Measurements from ENCODE around the gene FBXL4.

FBXL4 gene

DNA sequence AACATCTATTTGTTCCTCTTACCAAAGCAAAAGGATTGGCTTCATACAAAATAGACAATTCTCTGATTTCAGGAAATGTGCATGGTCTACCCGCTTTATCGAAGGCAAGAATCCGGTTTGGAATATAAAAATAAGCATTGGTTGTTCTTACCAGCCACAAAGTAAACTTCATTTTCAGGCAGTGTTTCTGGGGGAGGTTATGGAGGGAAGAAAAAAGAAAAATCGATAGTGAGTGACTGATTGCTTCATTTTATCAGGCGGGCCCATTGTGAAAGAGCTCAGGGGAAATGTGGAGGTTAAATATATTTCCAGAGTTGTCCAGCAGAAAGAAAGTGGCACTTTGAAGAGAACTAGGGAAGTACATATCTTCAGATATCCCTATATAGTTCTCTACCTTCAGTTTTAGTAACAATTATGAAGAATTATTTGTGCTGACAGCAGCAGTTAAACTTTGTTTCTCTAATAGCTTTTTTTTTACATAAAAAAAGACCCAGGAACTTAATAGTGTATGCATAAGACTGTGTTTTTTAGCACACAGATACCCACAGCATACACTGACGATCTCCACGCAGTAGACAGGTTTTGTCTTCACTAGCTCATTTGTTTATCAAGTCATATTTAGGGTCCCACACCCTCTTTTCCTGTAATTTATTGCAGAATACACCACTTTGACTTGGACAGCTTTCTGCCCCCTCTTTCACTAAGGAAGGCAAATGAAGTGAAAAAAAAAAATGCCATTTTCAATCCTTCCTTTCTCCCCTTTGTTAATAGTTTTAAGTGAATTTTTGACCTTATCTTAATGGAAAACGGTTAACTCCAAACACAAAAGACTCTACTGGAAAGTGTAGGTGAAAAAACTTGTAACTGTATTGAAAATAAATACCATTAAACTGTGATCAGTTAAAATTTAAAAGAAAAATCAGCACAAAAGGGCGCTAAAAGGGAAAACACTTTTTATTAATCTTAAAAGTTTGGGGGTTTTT lies 110.5 kb downstream of the FBXL4 start:
- no peak for DNase-seq

DNA sequence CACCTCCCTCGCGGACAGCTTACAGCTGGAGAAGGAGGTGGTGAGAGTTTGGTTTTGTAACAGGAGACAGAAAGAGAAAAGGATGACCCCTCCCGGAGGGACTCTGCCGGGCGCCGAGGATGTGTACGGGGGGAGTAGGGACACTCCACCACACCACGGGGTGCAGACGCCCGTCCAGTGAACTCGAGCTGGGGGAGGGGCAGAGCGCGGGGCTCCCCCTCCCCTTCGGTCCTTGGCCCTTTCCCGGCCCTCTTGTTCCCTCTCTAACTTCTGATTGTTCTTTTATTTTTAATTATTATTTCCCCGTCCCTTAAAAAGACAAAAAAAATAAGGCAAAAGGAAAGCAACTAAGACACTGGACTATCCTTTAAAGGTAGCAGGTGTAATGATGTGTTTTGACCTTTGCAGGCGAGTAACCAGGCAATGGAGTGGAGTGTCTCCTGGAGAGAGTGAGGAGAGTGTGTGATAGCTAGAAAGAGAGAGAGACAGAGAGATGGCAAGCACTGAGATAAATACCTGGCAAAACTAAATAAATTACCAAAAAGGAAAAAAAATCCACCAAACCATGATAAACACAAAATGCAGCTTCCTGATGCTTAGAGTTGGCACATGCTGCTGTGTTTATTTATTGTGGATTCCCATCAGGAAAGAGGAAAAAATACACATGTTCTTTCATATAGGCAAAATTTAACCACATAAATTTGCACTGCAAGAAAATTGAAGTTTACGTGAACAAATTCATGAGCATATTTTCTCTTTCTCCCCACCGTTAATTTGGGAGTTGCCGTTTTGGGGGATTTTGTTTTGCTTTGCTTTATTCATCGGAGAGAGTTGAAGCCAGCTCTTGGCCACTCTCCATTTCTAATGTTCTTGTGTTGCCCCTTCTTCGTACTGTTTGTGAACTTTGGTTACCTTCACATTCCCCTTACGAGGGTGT lies 111.5 kb downstream of the FBXL4 start:
- no peak for DNase-seq

DNA sequence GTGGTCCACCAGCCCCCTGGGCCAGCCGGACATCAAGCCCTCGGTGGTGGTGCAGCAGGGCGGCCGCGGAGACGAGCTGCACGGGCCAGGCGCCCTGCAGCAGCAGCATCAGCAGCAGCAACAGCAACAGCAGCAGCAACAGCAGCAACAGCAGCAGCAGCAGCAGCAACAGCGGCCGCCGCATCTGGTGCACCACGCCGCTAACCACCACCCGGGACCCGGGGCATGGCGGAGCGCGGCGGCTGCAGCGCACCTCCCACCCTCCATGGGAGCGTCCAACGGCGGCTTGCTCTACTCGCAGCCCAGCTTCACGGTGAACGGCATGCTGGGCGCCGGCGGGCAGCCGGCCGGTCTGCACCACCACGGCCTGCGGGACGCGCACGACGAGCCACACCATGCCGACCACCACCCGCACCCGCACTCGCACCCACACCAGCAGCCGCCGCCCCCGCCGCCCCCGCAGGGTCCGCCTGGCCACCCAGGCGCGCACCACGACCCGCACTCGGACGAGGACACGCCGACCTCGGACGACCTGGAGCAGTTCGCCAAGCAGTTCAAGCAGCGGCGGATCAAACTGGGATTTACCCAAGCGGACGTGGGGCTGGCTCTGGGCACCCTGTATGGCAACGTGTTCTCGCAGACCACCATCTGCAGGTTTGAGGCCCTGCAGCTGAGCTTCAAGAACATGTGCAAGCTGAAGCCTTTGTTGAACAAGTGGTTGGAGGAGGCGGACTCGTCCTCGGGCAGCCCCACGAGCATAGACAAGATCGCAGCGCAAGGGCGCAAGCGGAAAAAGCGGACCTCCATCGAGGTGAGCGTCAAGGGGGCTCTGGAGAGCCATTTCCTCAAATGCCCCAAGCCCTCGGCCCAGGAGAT lies 112.4 kb downstream of the FBXL4 start:
- no peak for DNase-seq

DNA sequence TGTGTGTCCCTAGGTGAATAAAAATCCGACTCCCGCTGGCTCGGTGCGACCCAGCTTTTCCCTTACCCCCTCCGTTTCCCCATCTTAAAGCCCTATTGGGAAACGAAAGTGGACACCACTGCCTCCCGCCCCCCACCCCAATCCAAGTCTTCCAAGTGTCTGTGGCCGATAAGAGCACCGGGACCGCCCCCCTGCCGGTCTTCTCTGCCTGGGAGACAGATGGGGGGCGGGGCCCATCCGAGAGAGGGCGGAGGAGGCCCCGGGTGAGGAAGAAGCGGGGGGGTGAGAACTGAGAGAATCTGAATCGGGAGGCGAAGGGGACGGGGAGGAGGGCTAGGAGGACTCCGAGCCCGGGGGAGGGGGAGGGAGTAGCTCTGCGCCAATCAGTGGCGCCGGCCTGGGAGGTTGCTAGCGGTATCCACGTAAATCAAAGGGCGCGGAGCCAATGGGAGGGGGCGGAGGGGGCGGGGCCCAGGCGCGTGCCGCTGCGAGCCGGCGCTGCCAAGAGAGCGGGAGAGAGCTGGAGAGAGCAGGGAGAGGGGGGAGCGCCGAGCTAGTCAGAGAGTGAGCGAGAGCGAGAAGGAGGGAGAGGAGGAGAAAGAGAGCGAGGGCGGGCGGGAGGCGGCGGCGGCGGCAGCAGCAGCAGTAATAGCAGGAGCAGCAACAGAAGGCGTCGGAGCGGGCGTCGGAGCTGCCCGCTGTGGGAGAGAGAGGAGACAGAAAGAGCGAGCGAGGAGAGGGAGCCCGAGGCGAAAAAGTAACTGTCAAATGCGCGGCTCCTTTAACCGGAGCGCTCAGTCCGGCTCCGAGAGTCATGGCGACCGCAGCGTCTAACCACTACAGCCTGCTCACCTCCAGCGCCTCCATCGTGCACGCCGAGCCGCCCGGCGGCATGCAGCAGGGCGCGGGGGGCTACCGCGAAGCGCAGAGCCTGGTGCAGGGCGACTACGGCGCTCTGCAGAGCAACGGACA lies 113.4 kb downstream of the FBXL4 start, which contains the start of gene POU3F2:
TSS of gene POU3F2 (plus strand) at position 515 of the 972 bp plus-strand sequence. CDS start at position 815, 300 bp downstream.
- DNase-seq, result peak; percentile 80

DNA sequence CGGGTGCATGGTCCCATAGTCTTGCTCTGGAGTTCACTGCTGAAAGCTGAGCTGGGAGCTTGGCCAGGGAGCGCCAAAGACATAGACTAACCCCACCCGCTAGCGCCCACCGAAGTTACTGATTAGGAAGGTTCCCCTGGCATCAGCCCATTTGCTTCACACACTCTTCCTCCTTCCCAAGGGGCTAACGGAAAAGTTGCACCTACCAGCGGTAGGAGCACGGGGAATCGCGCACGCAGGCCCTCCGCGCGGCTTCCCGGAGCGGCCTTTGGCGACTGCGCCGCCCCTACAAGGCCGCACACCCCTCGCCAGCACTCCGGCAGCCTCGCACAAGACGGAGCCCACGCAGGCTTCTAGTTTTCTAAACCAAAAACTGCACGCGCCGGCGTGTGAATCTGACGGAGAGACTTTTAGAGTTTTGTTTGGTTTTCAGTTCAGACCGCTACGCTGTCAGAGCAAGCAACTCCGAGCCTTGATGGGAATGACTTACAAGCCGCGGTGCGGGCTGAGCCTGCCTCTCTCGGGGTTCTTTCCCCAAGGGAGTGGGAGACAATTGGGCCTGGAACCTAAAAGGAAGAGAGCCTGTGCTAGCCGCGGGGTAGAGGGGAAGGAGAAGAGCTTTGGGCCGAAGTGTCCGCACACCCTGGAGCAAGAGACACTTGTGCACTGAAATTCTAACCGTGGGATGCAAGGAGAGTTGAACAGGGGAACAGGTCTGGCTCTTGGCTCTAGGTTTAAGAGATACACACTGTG lies 114.3 kb downstream of the FBXL4 start:
- DNase-seq, result no peak

DNA sequence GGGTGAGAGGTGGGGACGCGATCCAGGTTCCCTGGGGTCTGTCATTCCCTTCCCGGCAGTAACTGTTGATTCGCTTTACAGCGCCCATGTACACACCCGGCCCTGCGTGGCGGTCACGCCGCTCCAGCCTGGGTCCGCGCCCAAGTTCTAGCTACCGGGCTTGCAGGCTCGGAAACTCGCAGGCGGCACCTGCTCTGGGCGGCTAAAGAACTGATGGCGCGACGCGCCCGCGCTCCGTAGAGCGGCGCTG lies 114.8 kb downstream of the FBXL4 start:
- no peak for DNase-seq

DNA sequence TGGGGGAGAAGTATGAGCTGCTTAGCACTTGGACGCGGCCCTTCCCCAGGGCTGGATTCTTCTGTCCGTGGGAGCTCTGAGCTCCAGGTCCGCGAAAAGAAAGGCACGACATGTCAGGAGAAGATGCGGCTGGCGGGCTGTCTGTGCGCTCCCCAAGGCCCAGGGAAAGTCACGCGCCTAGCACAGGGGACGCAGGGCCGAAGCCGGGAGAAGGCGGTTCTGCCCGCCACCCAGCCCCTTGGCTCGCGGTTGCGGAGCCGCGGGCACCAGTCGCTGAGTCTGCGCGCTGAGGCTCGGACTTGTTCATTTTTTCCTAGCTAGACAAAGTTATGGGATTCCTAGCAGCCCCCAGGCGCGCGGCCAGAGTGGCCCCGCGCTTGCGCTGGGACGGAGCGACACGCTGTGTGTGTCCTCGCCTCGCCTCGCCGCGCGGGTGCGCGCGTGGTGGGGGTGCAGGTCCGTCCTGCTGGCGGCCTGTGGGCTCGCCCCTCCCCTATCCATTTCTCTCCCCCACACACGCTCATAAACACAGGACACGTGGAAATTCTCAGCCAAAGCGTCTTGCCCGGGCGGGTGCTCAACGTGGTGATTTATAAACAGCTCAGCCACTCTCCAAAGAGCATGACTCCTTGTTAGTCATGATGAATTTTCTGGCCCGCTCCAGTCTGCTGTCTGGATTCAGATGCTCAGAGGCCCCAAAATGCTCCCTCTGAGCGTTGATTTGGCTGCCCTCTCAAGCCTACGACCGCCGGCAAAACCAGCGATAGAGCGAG lies 115.3 kb downstream of the FBXL4 start:
- no peak for DNase-seq

DNA sequence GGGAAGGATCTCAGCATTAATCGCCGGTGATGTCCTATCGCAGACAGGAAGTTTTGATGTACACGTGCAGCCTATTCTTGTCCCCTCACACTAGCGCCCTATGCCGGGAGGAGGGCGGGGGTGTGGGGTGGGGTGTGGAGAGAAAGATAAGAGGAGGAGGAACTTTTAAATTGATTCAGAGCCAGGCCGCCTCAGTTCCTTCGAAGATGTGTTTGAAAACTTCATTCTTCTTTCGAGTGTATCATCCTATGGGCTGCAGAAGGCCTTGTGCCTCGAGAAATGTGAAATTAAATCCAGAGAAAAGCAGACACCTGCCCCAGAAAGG lies 115.8 kb downstream of the FBXL4 start:
- DNase-seq, result no peak

DNA sequence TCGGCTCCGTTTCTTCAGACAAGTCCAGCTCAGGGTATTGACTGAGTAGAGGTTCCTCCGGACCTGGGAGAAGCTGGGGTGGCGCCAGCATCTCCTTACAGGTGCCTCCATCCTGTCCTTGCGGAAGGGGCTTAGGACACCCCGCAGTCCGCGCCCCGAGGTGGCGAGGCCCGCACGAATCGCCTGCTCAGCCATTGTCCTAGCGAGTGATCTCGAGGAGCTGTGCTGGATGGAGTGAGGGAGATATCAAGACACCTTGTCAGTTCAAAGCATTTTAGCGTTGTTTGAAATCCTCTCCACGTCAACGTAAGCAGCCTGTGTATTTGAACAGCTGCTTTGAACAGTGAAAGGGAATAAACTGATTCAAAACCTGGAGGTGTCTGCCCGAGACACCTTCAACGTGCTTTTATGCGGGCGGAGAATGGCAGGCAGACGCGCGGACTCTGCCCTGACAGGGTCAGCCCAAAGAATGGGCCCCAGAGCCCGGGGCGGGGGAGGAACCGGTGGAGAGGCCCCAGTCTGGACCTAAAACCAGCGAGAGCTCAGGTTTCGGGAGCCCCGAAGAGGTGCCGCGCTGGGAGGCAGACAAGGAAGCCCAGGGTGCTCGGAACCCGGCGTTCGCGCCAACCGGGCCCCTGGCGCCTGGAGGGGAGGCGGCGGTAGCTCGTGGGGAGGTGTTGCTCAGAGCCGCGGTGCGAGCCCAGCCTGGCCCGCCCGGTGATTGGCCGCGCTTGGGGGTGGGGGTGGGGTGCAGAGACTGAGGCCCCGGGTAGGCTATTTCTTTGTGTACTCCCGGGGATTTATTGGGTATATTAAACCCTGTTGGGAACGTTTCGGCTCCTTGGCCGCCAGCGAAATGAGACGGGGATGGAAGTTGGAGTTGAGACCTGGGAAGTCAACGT lies 116.4 kb downstream of the FBXL4 start:
- DNase-seq, result no peak

DNA sequence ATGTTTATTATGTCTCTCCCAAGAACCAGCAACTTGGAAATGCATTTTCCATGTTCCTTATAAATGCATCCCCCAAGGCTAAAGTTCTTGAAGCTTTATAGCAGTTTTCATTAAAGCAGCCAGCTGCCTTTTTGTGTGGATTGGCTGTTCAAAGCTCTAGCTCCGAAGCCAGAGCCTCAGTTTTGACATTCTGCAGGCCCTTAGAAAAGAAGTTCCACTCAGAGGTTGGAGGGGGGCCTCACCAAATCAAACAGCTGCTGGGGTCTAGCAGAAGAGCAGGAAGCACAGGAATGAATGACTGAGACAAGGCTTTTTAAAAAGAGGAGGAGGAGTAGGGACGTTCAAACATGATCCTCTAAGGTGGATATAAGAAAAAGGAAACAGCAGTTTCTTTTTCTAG lies 117.6 kb downstream of the FBXL4 start:
- DNase-seq, result no peak

DNA sequence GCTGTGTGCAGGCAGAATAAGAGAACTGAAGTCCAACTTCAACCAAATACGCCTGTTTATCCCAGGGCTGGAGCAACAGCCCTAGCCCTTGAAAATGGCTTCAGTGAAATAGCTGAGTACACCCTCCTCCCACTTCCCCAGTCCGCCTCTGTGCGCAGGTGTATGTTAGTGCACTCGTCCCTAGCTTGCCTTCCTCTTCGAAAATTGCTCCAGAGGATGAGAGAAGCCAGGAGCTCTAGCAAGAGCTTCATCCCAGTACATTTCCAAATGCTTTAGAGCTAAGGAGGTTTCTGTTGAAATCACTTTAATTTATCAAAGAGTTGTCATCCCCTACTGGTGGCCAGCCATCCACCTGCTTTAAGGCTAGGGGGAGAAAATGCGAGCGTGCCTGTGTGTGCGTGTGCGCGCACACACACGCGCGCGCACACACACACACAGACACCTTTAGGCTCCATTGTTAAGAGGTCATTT lies 118.8 kb downstream of the FBXL4 start:
- no peak for DNase-seq

DNA sequence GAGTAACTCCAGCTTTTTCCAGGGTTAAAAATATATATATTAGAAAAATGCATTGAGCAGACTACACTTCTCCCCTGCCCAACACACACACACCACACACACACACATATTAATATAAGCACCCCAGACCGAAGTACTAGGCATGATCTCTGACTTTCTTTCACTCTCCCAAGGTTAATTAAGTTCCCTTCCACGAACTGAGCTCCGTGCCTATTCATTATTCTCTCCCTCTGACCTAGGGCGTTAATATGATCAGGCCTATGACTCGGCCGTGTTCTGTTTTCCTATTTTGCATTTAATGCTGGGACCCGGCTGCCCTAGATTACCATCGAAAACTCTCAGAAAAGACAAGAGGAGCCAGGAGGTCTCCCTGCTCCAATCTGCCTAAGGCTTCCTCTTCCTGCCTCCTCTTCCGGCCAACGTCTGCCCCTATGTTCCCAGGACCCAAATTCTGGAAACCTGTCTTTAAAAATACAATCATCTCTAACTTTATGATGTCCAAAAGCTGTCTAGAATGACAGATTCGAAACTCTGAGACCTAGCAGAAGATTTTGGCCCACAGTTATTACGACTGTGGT lies 119.4 kb downstream of the FBXL4 start:
- no peak for DNase-seq

DNA sequence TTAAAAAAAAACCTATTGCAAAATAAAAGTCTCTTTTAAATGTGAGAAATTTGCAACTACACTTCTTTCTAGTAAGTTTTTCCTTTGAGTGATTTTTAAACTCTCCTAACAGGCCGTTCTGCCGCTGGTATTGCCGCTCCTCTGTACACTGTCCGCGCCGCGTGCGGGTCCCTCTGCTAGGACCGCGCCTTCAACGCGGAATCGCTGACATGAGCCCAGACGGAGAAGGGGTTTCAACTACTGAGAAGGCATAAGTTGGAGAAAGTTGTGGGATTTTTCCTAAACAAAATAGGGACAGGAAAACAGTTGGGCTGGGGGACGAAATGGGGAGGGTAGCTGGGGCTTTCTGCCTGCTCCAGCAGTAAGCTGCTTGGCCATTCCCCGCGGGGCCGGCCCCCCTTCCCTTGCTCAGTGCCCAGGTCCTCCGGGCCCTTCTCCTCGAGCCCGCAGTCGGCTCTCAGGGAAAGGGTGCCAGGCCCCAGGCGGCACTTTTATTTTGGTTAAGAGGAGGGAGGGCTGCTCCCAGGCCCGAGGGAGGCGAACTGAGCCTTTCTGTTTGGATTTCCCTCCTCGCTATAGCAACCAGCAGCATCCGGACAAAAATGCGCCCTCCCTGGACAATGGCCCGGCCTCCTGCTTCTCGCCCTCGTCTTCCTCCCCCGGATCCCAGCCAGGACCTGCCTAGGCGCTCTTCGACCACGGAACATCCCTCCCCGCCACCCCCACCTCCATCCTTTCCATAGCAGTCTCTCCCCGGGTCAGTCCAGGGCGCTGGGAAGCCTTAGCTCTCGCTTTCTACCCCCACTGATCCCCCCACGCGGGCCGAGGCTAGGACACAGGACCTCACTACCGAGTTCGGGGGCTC lies 120.2 kb downstream of the FBXL4 start:
- DNase-seq, result no peak

DNA sequence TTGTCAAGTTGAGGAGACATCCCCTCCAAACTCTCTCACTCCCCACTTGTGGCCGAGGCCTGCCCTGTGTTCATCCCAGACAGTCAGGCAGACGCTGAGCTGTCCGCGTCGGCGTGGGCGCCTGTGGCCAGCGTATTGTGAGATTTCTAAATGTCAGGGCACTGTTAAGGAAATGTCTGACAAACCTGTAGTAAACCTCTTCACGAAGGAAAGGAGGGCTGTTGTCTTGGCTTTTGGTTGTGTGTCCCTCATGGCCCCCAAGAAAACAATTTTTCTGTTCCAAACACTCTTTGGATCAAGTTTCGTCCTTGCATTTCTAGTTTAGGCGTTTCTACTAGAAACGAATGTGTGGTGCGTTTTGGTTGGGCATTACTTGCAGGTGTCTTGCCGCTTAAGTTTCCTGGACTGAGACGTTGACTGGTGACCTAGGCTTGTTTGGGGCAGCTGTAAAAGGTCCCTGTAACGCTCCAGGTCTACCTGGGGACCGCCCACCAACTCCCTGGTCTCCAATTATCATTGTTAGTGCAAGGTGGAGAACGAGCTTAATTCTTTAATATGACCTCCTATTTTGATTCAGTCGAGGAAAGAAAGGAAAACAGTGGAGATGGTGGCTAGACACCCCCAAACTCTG lies 122.0 kb downstream of the FBXL4 start:
- no peak for DNase-seq

DNA sequence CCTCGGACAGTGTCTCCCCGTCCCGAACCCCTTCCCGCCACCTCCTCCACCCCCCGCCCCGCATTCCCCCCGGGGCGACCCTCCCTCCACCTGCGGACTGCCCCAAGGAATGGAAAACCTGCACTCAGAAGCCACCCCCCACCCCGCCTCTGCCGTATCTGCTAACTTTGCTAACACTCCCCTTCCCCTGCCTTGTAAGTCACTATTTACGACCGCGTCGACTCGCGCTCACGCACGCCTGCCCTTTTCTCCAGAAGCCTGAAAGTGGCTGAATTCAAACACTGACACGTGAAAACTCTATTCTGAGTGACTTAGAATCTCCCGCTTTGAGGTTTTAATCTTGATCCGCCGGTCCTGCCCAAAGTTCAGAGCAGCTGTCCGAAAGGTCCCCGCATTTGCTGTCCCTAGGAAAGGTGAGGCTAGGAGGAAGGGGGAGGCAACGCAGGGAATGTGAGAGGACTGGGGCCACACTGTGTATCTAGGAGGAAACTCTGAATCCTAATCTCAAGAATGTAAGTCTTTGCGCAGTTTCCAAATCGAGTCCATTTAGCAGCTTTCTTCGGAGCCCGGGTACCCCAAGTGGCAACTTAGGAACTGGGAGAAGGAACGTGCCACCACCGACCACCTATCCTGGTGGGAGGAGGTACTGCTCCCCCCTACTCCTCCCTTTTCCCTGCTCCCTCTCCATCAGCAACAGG lies 122.7 kb downstream of the FBXL4 start:
- no peak for DNase-seq
